ENCODE data around the gene RAP1A.
"Not testable (repeated sequence)": the region's sequence is repeated elsewhere in the genome, so short reads cannot be mapped to it uniquely, and the experiment has no call there.

RAP1A gene

GRCh38 chr1:111737216-111738132 lies 117.9 kb downstream of the RAP1A start:
- no peak for DNase-seq (ENCODE audit: low spot score)

GRCh38 chr1:111738133-111738435 lies 118.5 kb downstream of the RAP1A start:
- no peak for DNase-seq (ENCODE audit: low spot score)

- peak; percentile 82 for DNase-seq (ENCODE audit: low spot score)
Observed at GRCh38 chr1:111738436-111739193, 119.0 kb downstream of the RAP1A start.

- peak; percentile 94 for DNase-seq (ENCODE audit: low spot score)
Observed at GRCh38 chr1:111739194-111739924, 119.8 kb downstream of the RAP1A start, which contains the start of gene INKA2. Gene INKA2 (minus strand): TSS chr1:111739395. CDS start chr1:111739242, 153 bp downstream.

GRCh38 chr1:111739925-111740765 lies 120.6 kb downstream of the RAP1A start:
- peak; percentile 87 for DNase-seq (ENCODE audit: low spot score)

GRCh38 chr1:111742292-111742691 lies 122.7 kb downstream of the RAP1A start:
- not testable (repeated sequence) for DNase-seq (ENCODE audit: low spot score)

- peak; percentile 16 for DNase-seq (ENCODE audit: low spot score)
Observed at GRCh38 chr1:111742938-111743549, 123.5 kb downstream of the RAP1A start.

- DNase-seq (ENCODE audit: low spot score): no peak
Observed at GRCh38 chr1:111743679-111744101, 124.1 kb downstream of the RAP1A start.

GRCh38 chr1:111745675-111746613 lies 126.4 kb downstream of the RAP1A start:
- no peak for DNase-seq (ENCODE audit: low spot score)

- no peak for DNase-seq (ENCODE audit: low spot score)
Observed at GRCh38 chr1:111746614-111746999, 127.0 kb downstream of the RAP1A start.

GRCh38 chr1:111747282-111747734 lies 127.7 kb downstream of the RAP1A start:
- DNase-seq (ENCODE audit: low spot score): no peak

GRCh38 chr1:111747947-111748346 lies 128.4 kb downstream of the RAP1A start:
- DNase-seq (ENCODE audit: low spot score): no peak

- no peak for DNase-seq (ENCODE audit: low spot score)
Observed at GRCh38 chr1:111749628-111750027, 130.0 kb downstream of the RAP1A start.

- no peak for DNase-seq (ENCODE audit: low spot score)
Observed at GRCh38 chr1:111750856-111751255, 131.3 kb downstream of the RAP1A start.

- DNase-seq (ENCODE audit: low spot score): no peak
Observed at GRCh38 chr1:111751906-111752575, 132.5 kb downstream of the RAP1A start.

GRCh38 chr1:111754984-111755330 lies 135.4 kb downstream of the RAP1A start:
- no peak for DNase-seq (ENCODE audit: low spot score)

GRCh38 chr1:111755331-111756123 lies 135.9 kb downstream of the RAP1A start, which contains the start of gene DDX20:
Gene DDX20 (plus strand): TSS chr1:111755901. CDS start chr1:111755925, 24 bp downstream.
- DNase-seq (ENCODE audit: low spot score): peak; percentile 95

- DNase-seq (ENCODE audit: low spot score): no peak
Observed at GRCh38 chr1:111756124-111756513, 136.5 kb downstream of the RAP1A start.

Measured in ecto neural progenitor cell (in vitro differentiated cells).